ENCODE data around the gene SLC37A2. TPM values are rescaled to one million over a fixed set of nuclear protein-coding genes. Genes with fewer than 3 reads are reported as not detected.

SLC37A2 gene
- total RNA-seq, 1 experiment from 2014 or later: 8.8 TPM

DNA sequence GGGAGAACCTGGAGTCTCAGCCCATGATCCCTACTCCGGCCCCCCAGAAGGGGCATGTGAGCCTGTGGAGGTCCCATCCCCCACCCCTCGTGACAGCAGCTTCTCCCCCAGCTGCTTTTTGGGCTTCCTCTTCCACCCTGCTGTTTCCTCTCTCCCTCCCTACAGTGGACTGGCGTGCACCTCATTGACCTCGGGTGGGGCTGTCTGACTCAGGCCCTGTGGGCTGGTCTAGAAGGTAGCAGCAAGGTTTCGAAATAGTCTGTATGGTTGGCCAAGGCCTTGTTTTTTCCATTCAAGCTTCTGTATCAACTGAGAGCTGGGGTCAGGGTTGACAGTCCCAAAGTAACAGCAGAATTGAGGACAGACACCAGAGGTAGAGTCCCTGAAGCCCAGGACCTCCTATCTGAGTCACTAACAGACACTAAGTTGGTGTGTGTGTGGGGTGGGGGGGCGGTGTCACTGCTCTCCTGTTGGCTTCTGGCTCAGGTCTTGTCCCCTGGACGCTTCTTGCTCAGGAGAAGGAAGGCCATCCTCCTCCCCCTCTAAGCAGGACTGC lies 7.7 kb downstream of the SLC37A2 start:
- peak; percentile 85 for DNase-seq (ENCODE audit: low read depth)

DNA sequence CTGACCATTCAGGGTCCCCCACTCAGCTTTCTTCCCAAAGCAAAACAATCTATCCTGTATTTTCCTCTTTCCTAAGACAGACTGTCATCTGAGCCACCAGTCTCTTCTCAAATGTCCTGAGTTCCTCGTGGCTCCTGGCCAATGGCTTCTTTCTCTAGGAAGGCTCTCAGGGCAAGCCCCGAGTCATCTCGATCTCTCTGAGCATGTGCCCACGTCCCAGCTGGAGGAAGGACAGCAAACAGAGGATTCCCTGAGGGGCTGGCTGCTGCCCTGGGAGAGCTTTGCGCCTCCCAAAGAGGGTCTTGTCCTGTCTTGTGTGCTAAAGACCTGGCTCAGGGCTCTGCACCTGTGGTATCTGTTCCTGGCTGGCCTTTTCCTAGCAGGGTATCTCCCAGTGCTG lies 8.3 kb downstream of the SLC37A2 start:
- DNase-seq (ENCODE audit: low read depth): peak; percentile 48

DNA sequence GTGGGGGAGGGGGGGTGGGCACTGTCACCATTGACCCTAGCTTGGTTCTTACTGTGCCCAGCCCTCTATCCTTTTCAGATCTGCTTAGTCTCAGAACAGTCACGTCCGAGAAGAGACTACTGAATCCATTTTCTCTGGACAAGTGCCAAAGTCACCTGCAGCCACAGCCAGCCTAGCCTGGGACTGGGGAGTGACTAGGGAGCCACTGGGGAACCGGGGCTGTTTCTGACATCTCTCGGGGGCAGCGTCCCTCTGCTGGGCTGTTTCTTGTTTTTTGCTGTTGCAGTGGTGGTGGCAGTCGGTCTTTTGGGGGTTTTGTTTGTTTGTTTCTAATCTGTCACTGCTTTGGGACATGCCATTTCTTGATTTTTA lies 8.7 kb downstream of the SLC37A2 start:
- DNase-seq (ENCODE audit: low read depth): no peak

DNA sequence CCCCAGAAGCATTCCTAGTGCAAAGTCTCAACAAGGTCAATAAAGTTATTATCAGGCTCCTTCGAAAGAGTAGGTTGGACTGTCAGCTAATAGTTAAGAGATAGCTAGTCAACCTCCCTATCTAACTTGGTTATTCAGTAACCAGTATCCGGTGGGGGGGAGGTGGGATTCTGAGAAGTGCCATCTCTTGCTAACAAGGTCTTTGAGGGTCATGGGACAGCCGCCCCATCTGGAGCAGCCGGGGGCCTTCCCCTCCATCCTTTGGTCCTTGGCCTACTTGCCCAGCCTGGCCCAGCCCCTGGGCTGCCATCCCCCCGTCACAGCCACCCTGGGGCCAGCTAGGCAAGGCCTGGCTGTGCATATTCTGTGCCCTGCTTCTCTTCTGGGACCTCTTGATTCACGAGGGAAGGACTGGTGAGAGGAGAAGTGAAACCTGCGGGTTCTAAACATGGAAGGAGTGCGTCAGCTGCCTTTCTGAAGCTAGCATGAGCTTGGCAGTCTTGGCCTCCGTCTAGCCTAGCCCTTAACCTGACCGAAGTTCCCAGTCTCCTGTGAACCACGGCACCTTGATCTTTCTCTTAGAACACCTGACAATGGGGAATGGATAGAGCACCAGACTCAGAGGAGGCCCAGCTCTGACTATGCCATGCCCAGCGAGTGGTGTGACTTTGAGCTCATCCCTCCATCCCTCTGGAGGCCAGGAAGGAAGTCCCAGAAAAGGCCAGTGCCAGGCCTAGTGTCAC lies 9.3 kb downstream of the SLC37A2 start:
- DNase-seq (ENCODE audit: low read depth): no peak

DNA sequence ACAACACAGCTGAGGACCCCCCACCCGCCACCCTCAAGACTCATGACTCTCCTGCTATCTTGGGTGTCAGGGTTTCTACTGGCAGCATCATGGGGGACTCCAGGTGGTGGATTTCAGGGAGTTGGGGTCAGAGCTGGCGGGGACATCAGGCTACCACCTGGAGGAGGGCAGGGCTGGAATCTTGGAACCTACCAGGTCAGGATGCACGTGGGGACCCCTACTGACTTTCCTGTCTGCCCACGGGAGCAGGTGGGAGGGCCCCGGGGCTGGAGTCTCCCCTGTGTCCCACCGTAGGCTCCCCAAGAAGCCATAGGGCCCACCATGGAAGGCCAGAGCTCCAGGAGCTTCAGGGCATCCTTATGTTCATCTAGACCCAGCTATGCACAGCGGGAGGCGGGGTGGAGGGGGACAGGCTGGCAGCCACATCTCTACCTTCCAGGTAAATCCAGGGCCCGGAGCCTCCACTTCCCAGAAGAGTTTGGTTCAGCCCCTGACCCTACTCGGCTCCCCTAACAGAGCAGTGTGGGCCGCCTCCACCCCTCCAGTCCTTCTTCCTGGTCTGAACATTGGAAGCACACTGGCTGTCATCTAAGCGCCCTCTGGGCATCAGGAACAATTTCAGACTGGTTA lies 10.0 kb downstream of the SLC37A2 start:
- no peak for DNase-seq (ENCODE audit: low read depth)

DNA sequence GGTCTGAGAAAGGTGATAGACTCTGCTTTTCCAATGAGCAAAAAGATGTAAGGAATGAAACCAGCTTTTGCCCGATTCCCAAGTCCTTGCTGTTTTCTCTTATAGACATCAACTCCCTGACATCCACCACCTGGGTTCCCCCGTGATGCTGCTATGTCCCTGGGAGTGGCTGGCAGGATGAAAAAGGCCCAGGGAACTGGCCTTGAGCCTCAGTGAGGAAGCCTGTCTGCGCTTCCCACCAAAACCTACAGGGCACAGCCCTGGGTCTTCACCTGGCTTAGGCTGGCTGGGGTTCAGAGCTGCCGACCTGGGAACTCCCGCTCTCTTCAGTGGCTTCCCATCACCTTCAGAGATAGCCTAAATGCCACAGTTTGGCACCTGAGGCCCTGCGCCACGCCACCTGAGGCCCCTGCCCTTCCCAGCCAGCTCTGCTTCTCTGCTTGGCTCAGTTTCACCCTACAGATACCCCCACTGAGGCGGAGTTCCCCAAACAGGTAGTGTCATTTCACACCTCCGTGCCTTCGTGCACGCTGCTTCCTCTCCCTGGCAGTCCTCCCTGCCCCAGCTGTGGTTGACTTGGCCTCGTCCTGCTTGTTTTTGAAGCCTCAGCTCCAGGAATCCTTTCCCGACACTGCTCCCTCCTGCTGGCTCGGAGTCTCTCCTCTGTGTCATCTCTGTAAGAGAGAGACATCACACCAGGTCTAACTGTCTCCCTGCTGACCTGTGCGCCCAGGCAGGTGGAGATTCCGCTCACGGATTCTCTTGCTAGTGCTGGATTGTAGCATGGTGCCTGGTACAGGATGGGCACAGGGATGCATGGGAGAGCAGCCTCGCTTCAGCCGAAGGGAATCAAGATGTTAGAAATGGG lies 10.7 kb downstream of the SLC37A2 start:
- no peak for DNase-seq (ENCODE audit: low read depth)

DNA sequence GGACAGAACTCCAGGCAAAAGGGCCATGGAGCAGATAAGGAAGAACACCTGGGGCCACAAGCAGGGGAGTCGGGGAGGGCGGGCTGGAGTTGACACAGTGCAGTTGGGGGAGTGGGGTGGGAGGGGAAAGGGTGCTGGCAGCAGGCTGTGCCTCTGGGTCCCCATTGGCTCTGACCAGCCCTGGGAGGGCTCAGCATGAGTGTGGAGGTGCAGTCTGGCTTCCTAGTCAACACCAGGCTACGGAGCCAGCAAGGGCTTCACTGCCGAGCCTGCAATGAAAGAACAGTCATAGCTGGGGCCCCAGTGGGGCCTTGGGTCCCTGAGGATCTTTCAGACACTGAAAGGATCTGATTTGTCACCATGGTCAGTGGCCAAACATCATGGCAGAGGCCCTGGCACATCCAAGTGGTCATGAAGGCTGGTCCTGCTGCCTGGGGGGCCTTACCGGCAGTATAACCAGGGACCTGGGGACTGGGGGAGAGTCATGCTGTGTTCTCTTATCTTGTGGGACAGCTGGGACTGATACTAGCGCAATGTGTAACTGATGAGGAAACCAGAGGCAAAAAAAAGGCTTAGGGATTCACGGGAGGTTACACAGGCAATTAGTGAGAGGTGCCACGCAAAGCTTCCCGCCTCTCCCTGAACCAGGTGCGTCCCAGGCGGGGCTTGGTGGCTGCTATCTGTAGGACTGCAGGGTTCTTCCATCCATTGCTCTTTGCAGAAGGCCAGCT lies 11.6 kb downstream of the SLC37A2 start:
- no peak for DNase-seq (ENCODE audit: low read depth)

DNA sequence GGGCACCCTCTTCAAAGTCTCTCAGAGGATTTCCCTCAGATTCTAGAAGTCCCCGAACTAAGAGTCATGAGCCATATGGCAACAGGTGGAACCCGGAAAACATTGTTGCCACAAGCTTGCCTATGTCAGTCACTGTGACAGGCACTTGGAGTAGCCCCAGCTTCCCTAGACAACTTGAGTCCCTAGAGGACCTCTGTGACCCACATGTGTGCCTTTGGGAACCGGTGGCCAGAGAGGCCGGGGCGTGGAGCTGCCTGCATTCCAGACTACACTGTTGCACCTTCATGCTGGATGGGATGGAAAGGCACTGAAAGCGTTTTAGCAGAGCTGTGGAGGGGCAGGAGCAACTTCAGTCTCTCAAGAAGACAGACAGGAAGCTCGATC lies 12.1 kb downstream of the SLC37A2 start:
- DNase-seq (ENCODE audit: low read depth): peak; percentile 9

DNA sequence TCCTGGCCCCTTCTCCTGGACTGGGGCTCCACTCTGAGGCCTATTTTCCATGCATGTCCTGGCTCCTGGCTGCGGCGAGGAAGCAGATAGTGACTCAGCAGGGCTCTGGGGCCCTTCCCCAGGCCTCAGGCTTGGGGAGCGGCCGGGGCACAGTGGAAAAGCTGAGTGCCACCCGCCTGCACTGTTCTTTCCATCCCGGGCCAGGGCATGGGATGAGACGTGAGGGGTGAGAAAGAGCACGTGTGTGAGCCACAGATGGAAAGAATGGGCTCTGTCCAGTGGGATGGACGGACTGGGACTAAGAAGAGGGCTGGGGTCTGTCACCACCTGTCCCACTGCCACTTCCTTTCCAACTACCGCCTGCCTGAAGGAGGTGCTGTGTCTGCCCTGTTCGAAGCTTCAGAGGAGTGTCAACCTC lies 12.8 kb downstream of the SLC37A2 start:
- DNase-seq (ENCODE audit: low read depth): peak; percentile 5

DNA sequence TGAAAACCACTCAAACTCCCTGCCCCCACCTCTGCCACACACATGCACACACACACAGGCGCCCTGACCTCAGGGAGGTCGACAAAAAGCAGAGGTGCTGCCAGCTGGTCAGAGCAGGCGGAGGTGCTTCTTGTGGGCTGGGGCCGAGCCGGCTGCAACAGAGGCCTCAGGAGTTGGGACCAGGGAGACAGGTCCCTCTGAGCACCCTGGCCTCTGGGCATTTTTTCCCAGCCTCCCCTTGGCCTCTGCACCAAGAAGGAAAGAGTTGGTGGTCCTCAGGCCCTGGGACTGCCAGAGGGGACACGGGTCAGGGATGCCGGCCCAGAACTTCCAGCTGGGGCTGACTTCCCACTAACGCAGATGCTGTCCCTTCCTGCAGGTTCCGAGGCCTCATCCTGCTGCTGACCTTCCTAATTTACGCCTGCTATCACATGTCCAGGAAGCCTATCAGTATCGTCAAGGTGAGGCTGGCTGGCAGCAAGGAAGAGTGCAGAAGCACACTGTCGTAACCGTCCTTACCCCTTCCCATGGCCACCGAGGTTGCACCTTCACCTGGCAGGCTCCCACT lies 13.4 kb downstream of the SLC37A2 start:
- no peak for DNase-seq (ENCODE audit: low read depth)

DNA sequence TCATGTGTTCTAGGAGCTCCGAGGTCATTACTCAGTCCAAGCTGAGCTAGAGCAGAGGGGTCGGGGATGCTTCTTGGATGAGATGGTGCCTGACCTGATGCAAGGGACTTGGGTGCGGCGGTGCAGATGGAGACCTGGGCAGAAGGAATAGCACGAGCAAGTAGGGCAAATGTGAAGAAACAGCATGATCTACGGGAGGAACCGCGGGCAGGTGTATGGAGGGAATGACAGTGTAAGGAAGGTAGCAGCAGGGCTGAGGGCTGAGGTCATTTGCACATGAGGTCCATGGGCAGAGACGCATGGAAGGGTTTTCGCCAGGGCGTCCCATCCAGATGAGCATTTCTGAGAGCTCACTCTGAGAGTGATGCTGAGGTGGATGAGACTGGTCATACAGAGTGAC lies 14.9 kb downstream of the SLC37A2 start:
- no peak for DNase-seq (ENCODE audit: low read depth)

DNA sequence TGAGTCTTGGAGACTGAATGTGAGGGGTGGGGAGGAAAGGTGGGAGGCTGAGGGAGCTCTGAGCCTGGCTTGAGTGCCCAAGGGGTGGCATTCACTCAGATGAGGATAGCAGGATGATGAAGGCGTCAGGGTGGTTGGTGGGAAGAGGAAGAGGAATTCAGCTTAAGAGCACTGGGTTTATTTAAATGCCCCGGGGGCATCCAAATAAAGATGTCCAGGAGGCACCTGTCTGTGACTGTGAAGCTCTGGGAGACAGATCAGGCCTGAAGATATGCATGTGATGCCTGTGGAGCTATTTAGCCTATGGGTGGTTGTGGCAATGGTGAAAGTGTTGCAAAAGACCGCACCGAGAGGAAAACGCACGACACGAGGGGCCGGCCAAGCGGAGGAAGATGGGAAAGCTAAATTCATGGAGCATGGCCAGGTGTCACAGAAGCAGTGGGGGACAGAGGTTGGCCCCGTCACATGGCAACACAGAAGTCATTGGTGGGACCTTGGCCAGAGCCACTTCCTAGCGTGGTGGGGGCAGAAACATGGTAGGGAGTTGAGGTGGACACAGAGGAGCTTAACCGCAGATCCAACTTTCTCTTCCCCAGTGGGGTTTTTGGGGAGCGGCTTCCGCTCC lies 15.5 kb downstream of the SLC37A2 start:
- DNase-seq (ENCODE audit: low read depth): no peak

DNA sequence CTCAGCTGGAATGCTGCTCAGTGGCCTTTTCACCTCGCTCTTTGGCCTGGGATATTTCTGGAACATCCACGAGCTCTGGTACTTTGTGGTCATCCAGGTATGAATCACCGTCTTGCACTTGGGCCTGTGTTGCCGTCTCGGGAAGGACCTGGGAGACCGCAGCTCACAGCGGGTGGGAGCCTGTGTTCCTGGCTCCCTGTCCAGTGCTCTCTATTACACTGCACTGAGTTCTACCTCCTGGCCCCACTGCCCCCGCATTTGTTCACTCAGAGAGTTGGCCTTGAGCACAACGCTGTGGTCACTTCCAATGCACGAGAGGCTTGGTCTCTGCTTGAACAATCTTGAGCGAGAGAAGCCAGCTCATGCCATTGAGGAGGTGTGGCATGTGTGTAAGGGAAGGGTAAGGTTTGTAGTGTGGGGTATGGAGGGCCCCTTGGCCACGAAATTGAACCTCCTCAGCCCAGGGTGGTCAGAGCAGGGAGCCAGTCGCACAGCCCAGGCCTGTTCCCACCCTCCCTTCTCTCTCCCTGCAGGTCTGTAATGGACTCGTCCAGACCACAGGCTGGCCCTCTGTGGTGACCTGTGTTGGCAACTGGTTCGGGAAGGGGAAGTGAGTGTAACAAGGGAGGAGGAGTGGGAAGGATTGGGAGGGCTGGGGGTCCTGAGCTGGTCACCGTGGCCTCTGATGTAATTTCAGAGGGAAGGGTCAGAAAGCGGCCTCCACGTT lies 16.2 kb downstream of the SLC37A2 start:
- DNase-seq (ENCODE audit: low read depth): peak; percentile 23

DNA sequence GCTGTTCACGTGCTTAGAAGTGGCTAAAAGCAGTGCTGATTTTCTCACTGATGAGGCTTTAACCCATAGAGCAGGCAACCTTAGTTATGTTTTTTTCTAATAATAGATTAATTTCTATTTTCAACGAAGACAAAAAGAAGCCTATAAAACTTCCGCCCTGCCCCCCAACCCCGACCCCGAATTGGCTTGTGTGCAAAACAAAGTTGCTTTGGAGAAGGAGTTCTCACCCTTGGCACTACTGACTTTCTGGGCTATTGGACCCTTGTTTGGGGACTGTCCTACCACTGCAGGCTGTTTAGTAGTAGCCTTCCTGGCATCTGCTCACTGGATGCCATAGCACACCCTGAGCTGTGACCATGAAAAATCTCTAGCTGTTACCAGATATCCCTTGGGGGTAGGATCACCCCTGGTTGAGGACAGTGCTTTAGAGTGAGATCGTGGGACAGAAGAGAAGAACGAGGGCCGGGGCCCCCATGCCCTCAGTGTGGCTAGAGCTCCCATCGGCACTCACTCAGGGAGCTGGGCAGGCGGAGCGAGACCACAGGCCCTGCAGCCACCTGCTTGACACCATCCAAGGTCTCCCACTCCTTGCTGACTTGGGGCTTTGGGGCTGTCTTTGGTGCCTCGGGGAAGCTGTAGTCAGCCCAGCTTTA lies 16.9 kb downstream of the SLC37A2 start:
- no peak for DNase-seq (ENCODE audit: low read depth)

DNA sequence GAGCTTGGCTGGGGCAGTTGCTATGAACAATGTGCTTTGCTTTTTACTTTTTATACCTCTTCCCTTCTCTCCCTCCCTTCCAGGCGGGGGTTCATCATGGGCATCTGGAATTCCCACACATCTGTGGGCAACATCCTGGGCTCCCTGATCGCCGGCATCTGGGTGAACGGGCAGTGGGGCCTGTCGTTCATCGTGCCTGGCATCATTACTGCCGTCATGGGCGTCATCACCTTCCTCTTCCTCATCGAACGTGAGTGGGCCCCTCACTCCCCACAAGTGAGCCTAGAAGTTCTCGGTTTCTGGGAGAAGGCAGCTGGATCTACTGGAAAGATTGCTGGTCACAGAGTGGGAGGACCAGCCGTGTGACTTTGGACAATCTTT lies 17.4 kb downstream of the SLC37A2 start:
- DNase-seq (ENCODE audit: low read depth): no peak

DNA sequence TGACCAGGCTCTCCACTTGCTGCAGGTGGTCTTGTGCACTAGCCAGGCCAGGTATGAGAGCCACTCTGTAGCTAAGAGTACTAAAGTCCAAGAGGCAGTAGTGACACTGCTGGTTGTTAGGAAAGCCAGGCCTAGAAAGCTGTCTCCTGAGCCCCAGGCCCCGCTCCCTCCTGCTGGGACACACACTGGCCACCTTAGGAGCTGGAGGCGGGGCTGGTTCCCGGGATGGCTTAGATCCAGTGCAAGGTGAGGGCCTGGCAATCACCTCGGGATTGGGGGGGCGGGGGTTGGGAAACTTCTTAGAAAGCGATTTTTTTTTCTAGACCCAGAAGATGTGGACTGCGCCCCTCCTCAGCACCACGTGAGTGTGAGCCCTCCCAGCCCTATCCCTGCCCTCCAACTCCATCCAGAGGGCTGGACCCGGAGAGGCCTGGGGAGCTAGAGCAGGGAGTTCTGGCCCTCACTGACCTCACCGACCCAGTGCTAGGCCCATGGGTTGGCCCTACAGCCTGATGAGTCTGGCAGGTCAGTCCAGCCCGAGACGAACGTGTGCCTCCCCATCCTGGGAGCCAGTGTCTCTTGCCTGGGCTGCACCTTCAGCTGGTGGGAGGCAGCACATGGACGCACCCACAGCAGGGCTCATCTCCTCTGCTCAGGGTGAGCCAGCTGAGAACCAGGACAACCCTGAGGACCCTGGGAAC lies 18.1 kb downstream of the SLC37A2 start:
- no peak for DNase-seq (ENCODE audit: low read depth)

DNA sequence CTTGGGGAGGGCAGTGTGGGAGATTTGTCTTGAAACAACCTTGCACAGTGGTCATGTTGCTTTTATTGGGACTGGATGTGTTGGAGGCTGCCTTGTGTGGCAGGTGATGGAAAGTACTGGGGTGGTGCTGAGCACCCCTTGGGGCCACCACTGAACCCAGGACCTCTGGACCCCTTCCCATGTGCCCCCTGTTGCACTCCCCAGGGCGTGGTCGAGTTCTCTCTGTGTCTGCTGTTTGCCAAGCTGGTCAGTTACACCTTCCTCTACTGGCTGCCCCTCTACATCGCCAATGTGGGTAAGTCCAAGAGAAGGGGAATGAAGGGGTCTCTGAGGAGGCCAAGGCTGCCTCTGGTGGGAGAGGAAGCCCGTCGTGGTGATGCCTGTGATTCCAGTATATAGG lies 18.9 kb downstream of the SLC37A2 start:
- DNase-seq (ENCODE audit: low read depth): no peak

DNA sequence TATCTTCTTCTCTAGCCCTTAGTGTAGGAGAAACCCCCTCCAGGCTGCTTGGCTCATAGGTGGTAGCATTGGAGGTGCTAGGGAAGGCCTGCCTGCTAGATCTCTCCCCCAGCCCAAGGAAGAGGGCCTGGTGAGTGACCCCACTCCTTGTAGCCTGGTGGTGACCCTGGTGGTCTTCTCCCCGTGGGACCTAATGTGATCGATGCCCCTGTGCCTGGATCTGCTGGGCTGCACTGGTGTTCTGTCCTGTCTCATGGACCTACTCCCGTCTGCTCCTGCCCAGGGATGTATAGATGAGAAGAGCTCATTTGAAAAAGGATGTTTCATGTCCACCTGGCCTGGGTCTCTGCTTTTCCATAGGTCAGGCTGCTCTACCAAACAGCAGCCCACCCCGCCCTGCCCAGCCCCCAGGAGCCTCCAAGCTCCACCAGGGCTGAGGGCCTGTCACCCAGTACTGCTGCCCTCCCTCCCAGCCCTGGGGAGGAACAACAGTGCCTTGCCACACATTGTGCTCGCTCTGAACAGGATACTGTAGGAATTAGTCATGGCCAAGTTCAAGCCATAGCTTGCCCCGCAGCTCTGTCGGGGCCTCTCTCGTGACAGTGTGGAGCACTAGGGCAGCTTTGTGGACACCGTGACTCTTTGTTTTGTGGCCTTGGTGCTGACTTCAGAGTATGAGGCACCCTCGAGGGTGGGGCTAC lies 19.7 kb downstream of the SLC37A2 start:
- DNase-seq (ENCODE audit: low read depth): peak; percentile 78
